Activated CD4-positive, alpha-beta memory T cell treated with anti-CD3 and anti-CD28 coated beads for 36 hours (primary cell): ENCODE results near the gene COL20A1. TPM values are rescaled to one million over a fixed set of nuclear protein-coding genes. Genes with fewer than 3 reads are reported as not detected.
"Not testable (repeated sequence)": the region's sequence is repeated elsewhere in the genome, so short reads cannot be mapped to it uniquely, and the experiment has no call there.

Source experiments
- CTCF ChIA-PET: fragments of 350-600 bp; sonication (Branson Sonifier 250); formaldehyde crosslinking; loops from one replicate; lab custom pipeline; 2021; ENCODE audit warnings: antibody characterized with exemption, inconsistent platforms; lab: Charles Lee
- POLR2A ChIA-PET: fragments of 350-600 bp; sonication (Branson Sonifier 250); formaldehyde crosslinking; loops from one replicate; lab custom pipeline; 2021; ENCODE audit warnings: antibody characterized with exemption; lab: Charles Lee
- DNase-seq: peaks from one replicate; pipeline ENCODE4 v3.0.0-alpha.2; 2020
- H3K27ac Mint-ChIP-seq: one replicate; pipeline ENCODE4 v1.8.0; 2021; ENCODE audit warnings: mixed read lengths
- H3K27me3 Mint-ChIP-seq: one replicate; pipeline ENCODE4 v1.8.0; 2021; ENCODE audit warnings: mixed read lengths
- H3K36me3 Mint-ChIP-seq: one replicate; pipeline ENCODE4 v1.8.0; 2021; ENCODE audit warnings: mixed read lengths
- H3K4me1 Mint-ChIP-seq: one replicate; pipeline ENCODE4 v1.8.0; 2021; ENCODE audit warnings: low read depth, mixed read lengths
- H3K4me3 Mint-ChIP-seq: one replicate; pipeline ENCODE4 v1.8.0; 2021; ENCODE audit warnings: mild to moderate bottlenecking, mixed read lengths
- H3K9me3 Mint-ChIP-seq: one replicate; pipeline ENCODE4 v1.8.0; 2021; ENCODE audit warnings: mixed read lengths
- intact Hi-C: fragments of 100-400 bp; cut with micrococcal nuclease; formaldehyde crosslinking; loops from one replicate; pipeline ENCODE4 v1.15.1; 2023
- total RNA-seq, 2 experiments: library from RNA; stranded (reverse); gene quantifications; one replicate each; pipeline ENCODE4 v1.2.3, GENCODE V29; 2021

The COL20A1 gene
- total RNA-seq: not detected

GRCh38 chr20:63292904-63293303 lies at the start of gene COL20A1:
COL20A1 (plus strand) TSS chr20:63293186; CDS start chr20:63295108, 1,922 bp downstream.
- H3K27ac Mint-ChIP-seq: no peak within 1 kb of the TSS
- intact Hi-C loops: loop anchor here (5.0 kb wide), 1 partner anchor 71 kb away; no protein-coding TSS in a partner anchor
- H3K9me3 Mint-ChIP-seq: no peaks in the 10 kb centered on the region
- peaks cover 5% of the 10 kb centered on the region for H3K27me3 Mint-ChIP-seq
- H3K4me1 Mint-ChIP-seq: peaks cover 11% of the 10 kb centered on the region
- ChIA-PET CTCF (interaction anchor here (1.4 to 1.7 kb wide), 2 partner anchors 20 to 69 kb away, joined by 3 to 11 read pairs; no protein-coding TSS in a partner anchor), POLR2A (no interaction called here)
- no peak within 1 kb of the TSS for H3K4me3 Mint-ChIP-seq
- H3K36me3 Mint-ChIP-seq: peaks cover 5% of the 10 kb centered on the region
- no peak for DNase-seq

GRCh38 chr20:63243604-63244247 lies 49.3 kb upstream of the COL20A1 start:
- no peak for DNase-seq
- ChIA-PET CTCF (no interaction called here), POLR2A (no interaction called here)
- no peaks in the 10 kb centered on the region for H3K4me1 Mint-ChIP-seq
- peaks cover 18% of the 10 kb centered on the region for H3K27me3 Mint-ChIP-seq
- H3K36me3 Mint-ChIP-seq: no peaks in the 10 kb centered on the region
- no peak overlapping the region for H3K27ac Mint-ChIP-seq
- intact Hi-C loops: no loop called here
- no peaks in the 10 kb centered on the region for H3K9me3 Mint-ChIP-seq
- H3K4me3 Mint-ChIP-seq: no peak overlapping the region

DNA sequence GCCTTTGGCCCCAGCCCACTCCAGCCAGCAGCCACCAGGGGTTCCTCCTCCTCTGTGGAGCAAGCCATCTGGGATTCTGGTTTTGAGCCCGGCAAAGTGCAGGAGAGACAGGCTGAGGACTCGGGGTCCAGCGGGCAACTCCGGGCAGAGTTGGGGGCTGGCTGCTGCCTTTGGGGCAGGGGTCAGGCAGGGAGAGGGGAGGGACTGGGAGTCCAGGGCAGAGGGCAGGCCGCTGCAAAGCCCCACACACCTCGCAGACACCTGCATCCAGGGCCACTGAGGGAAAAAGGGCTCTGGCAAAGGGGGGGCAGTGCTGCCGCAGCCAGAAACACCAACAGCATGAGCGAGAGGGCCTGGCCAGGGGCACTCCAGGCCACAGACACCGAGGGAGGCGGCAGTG lies 48.5 kb upstream of the COL20A1 start:
- Mint-ChIP-seq H3K9me3 (no peaks in the 10 kb centered on the region), H3K27me3 (peaks cover 25% of the 10 kb centered on the region), H3K4me3 (no peak overlapping the region), H3K36me3 (no peaks in the 10 kb centered on the region), H3K27ac (no peak overlapping the region), H3K4me1 (no peaks in the 10 kb centered on the region)
- intact Hi-C loops: no loop called here
- ChIA-PET POLR2A (no interaction called here), CTCF (no interaction called here)
- DNase-seq: no peak

GRCh38 chr20:63246490-63247288 lies 46.3 kb upstream of the COL20A1 start:
- ChIA-PET POLR2A (no interaction called here), CTCF (interaction anchor here (1.6 kb wide), 1 partner anchor 23 kb away, joined by 5 read pairs; no protein-coding TSS in a partner anchor)
- intact Hi-C loops: no loop called here
- Mint-ChIP-seq H3K36me3 (no peaks in the 10 kb centered on the region), H3K4me1 (no peaks in the 10 kb centered on the region), H3K27me3 (peaks cover 34% of the 10 kb centered on the region), H3K27ac (no peak overlapping the region), H3K4me3 (no peak overlapping the region), H3K9me3 (no peaks in the 10 kb centered on the region)
- DNase-seq: no peak

- DNase-seq: no peak
- Mint-ChIP-seq H3K27me3 (peaks cover 34% of the 10 kb centered on the region), H3K4me3 (no peak overlapping the region), H3K36me3 (no peaks in the 10 kb centered on the region), H3K9me3 (no peaks in the 10 kb centered on the region), H3K4me1 (no peaks in the 10 kb centered on the region), H3K27ac (no peak overlapping the region)
- intact Hi-C loops: no loop called here
- CTCF ChIA-PET: interaction anchor here (1.6 kb wide), 1 partner anchor 24 kb away, joined by 5 read pairs; no protein-coding TSS in a partner anchor
- POLR2A ChIA-PET: no interaction called here
These were observed 45.2 kb upstream of the COL20A1 start for GRCh38 chr20:63247671-63248228.

GRCh38 chr20:63248835-63249591 lies 44.0 kb upstream of the COL20A1 start:
- Mint-ChIP-seq H3K27ac (no peak overlapping the region), H3K4me3 (no peak overlapping the region), H3K9me3 (no peaks in the 10 kb centered on the region), H3K4me1 (peaks cover 3% of the 10 kb centered on the region), H3K36me3 (no peaks in the 10 kb centered on the region), H3K27me3 (peaks cover 33% of the 10 kb centered on the region)
- CTCF ChIA-PET: interaction anchor here (0.8 to 1.3 kb wide), 2 partner anchors 24 to 26 kb away, joined by 4 to 6 read pairs; no protein-coding TSS in a partner anchor
- no peak for DNase-seq
- intact Hi-C loops: no loop called here
- POLR2A ChIA-PET: no interaction called here

DNA sequence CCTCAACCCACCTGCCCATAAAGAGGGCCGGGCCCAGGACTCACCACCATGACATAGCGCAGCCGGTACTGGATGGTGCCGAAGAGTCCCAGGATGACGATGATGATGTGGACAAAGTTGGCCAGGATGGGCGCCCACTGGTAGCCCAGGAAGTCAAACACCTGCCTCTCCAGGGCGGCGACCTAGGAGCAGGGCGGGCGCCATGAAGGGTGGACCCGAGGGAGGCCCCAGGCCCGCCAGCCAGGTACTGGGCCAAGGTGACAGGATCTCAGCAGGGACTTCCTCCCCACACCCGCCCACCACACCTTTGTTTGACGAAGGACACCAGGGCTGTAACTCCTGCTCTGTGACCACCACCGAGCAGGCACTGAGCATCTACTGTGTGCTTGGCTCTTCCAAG lies 43.1 kb upstream of the COL20A1 start:
- Mint-ChIP-seq H3K9me3 (no peaks in the 10 kb centered on the region), H3K36me3 (no peaks in the 10 kb centered on the region), H3K27ac (no peak overlapping the region), H3K4me3 (no peak overlapping the region), H3K27me3 (peaks cover 35% of the 10 kb centered on the region), H3K4me1 (peaks cover 3% of the 10 kb centered on the region)
- CTCF ChIA-PET: interaction anchor here (1.3 kb wide), 1 partner anchor 25 kb away, joined by 6 read pairs; no protein-coding TSS in a partner anchor
- POLR2A ChIA-PET: no interaction called here
- DNase-seq: no peak
- intact Hi-C loops: no loop called here

DNA sequence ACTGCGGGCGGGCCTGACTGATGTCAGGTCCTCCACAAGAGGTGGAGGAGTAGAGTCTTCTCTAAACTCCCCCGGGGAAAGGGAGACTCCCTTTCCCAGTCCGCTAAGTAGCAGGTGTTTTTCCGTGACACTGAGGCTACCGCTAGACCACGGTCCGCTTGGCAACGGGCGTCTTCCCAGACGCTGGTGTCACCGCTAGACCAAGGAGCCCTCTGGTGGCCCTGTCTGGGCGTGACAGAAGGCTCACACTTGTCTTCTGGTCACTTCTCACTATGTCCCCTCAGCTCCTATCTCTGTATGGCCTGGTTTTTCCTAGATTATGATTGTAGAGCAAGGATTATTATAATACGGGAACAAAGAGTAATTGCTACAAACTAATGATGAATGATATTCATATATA lies 41.6 kb upstream of the COL20A1 start:
- H3K27me3 Mint-ChIP-seq: peaks cover 40% of the 10 kb centered on the region
- peak; percentile 29 for DNase-seq
- H3K27ac Mint-ChIP-seq, H3K36me3 Mint-ChIP-seq, H3K4me3 Mint-ChIP-seq, POLR2A ChIA-PET, H3K9me3 Mint-ChIP-seq, H3K4me1 Mint-ChIP-seq, intact Hi-C loops, CTCF ChIA-PET: not testable (repeated sequence)

GRCh38 chr20:63252284-63252711 lies 40.7 kb upstream of the COL20A1 start:
- POLR2A ChIA-PET: no interaction called here
- Mint-ChIP-seq H3K9me3 (no peaks in the 10 kb centered on the region), H3K4me3 (no peak overlapping the region), H3K27me3 (peaks cover 46% of the 10 kb centered on the region), H3K4me1 (peaks cover 3% of the 10 kb centered on the region), H3K36me3 (no peaks in the 10 kb centered on the region), H3K27ac (no peak overlapping the region)
- intact Hi-C loops: no loop called here
- CTCF ChIA-PET: interaction anchor here (2.3 kb wide), 1 partner anchor 29 kb away, joined by 6 read pairs; no protein-coding TSS in a partner anchor
- DNase-seq: no peak

DNA sequence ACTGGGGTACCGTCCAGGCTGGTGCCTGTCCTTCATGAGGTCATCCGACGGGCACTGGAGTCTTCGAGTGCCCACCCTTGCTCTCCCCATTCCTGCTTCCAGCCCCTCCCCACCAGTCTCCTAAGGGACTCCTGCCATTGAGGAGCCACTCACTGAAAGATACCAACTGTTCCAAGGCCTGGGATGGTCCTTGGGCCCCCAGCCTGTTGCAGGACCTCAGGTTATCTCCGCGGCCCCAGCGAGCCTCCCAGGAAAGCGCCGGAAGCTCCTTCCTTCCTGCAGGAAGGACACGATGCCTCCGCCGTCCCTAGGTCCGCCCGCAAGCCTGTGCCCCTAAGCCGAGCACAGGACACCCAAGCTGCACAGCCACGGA lies 39.9 kb upstream of the COL20A1 start:
- Mint-ChIP-seq H3K9me3 (no peaks in the 10 kb centered on the region), H3K4me1 (peaks cover 3% of the 10 kb centered on the region), H3K27me3 (peaks cover 51% of the 10 kb centered on the region), H3K4me3 (no peak overlapping the region), H3K36me3 (no peaks in the 10 kb centered on the region), H3K27ac (no peak overlapping the region)
- CTCF ChIA-PET: interaction anchor here (1.0 to 2.3 kb wide), 2 partner anchors 11 to 30 kb away, joined by 3 to 6 read pairs; no protein-coding TSS in a partner anchor
- DNase-seq: no peak
- POLR2A ChIA-PET: no interaction called here
- intact Hi-C loops: no loop called here

DNA sequence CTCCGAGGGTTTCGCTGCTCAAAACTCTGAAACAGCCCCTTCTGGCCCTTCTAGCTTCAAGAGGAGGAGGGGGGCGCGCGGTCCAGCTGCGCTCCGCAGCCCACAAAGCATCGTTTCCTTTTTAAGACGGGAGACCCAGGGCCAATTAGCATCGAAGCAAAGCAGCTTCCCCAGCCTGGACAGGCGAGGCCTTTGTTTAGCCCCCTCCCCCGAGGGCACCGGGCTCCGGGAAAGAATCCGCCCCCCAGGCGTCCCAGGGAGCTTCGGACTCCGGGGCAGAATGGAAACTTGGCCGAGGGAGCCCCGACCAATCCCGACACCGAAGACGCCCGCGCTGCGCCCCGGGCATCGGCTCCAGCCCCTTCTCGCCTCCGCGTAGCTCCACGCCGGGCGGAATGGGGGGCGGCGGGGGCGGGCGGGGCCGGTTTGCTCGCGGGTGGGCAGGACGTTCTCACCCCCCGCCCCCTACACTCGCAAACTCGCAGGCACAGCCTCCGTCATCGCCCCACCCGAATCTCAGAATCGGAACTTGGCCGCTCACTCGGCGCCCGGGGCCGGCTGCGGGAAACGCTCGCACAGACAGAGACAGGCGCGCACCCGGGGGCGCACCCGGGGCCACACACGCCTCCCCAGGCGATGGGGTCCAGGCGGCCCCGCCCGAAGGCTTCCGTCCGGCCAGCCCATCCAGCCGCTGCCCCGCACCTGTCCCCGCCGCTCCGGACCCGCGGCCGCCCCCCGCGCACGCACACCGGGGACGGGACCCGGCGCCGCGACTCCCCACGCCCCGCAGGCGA lies 39.4 kb upstream of the COL20A1 start:
- Mint-ChIP-seq H3K27ac (no peak overlapping the region), H3K27me3 (peaks cover 47% of the 10 kb centered on the region), H3K4me3 (no peak overlapping the region), H3K4me1 (peaks cover 3% of the 10 kb centered on the region), H3K36me3 (no peaks in the 10 kb centered on the region), H3K9me3 (no peaks in the 10 kb centered on the region)
- no peak for DNase-seq
- ChIA-PET CTCF (interaction anchor here (1.0 to 2.3 kb wide), 2 partner anchors 12 to 30 kb away, joined by 3 to 6 read pairs; no protein-coding TSS in a partner anchor), POLR2A (no interaction called here)
- intact Hi-C loops: no loop called here
